Astrocyte (in vitro differentiated cells and primary cell): ENCODE results near the gene RPS6KA3. TPM values are rescaled to one million over a fixed set of nuclear protein-coding genes. Genes with fewer than 3 reads are reported as not detected.

Source experiments
- DNase-seq: peaks from one replicate; pipeline ENCODE4 v3.0.0-alpha.2; 2010; ENCODE audit warnings: low read depth
- FAIRE-seq: peaks from 2 replicates; lab custom pipeline; 2011; peaks lifted over from hg19 to GRCh38; lab: Jason Lieb, UNC
- H2AFZ ChIP-seq: 2 replicates; pipeline ENCODE4 v1.6.0; 2012; ENCODE audit warnings: low read depth, low read length, inconsistent platforms
- H3K27ac ChIP-seq: 2 replicates; pipeline ENCODE4 v1.5.1; 2011; ENCODE audit warnings: low read depth, low read length, inconsistent platforms
- H3K27me3 ChIP-seq: 2 replicates; pipeline ENCODE4 v1.6.0; 2011; ENCODE audit warnings: low read length, inconsistent platforms; ENCODE audit not compliant: insufficient read depth
- H3K36me3 ChIP-seq: 2 replicates; pipeline ENCODE4 v1.5.1; 2011; ENCODE audit warnings: low read length, inconsistent platforms; ENCODE audit not compliant: insufficient read depth
- H3K4me1 ChIP-seq: 2 replicates; pipeline ENCODE4 v1.5.1; 2011; ENCODE audit warnings: low read length, inconsistent platforms; ENCODE audit not compliant: insufficient read depth
- H3K4me2 ChIP-seq: 2 replicates; pipeline ENCODE4 v1.6.0; 2012; ENCODE audit warnings: low read length, inconsistent platforms
- H3K4me3 ChIP-seq: 2 replicates; pipeline ENCODE4 v1.5.1; 2011; ENCODE audit warnings: low read depth, mild to moderate bottlenecking, low read length, inconsistent platforms; ENCODE audit not compliant: insufficient read depth
- H3K79me2 ChIP-seq: 2 replicates; pipeline ENCODE4 v1.6.0; 2012; ENCODE audit warnings: mild to moderate bottlenecking, low read length, inconsistent platforms; ENCODE audit not compliant: insufficient read depth
- H3K9ac ChIP-seq: 2 replicates; pipeline ENCODE4 v1.6.0; 2012; ENCODE audit warnings: mild to moderate bottlenecking, low read length, inconsistent platforms
- H3K9me3 ChIP-seq: 2 replicates; pipeline ENCODE4 v1.5.1; 2012; ENCODE audit warnings: low read depth, mild to moderate bottlenecking, low read length, inconsistent platforms; ENCODE audit not compliant: insufficient read depth
- H4K20me1 ChIP-seq: 2 replicates; pipeline ENCODE4 v1.6.0; 2012; ENCODE audit warnings: low read length, inconsistent platforms; ENCODE audit not compliant: insufficient read depth
- H3K27ac Mint-ChIP-seq: one replicate; pipeline ENCODE4 v1.8.0; 2021; ENCODE audit warnings: mild to moderate bottlenecking, mixed read lengths; ENCODE audit not compliant: unreplicated experiment
- H3K27me3 Mint-ChIP-seq: one replicate; pipeline ENCODE4 v1.8.0; 2021; ENCODE audit warnings: low read depth, mixed read lengths; ENCODE audit not compliant: unreplicated experiment
- H3K36me3 Mint-ChIP-seq: one replicate; pipeline ENCODE4 v1.8.0; 2021; ENCODE audit warnings: low read depth, mixed read lengths; ENCODE audit not compliant: unreplicated experiment
- H3K4me1 Mint-ChIP-seq: one replicate; pipeline ENCODE4 v1.8.0; 2021; ENCODE audit warnings: low read depth, mixed read lengths; ENCODE audit not compliant: unreplicated experiment
- H3K4me3 Mint-ChIP-seq: one replicate; pipeline ENCODE4 v1.8.0; 2021; ENCODE audit warnings: mild to moderate bottlenecking, moderate library complexity, mixed read lengths; ENCODE audit not compliant: unreplicated experiment
- H3K9me3 Mint-ChIP-seq: one replicate; pipeline ENCODE4 v1.8.0; 2021; ENCODE audit warnings: mild to moderate bottlenecking, mixed read lengths; ENCODE audit not compliant: unreplicated experiment
- CTCF ChIP-seq: IDR thresholded peaks from 2 replicates; pipeline ENCODE4 v1.5.1; 2011; ENCODE audit warnings: low read depth, mild to moderate bottlenecking, inconsistent platforms, low read length, moderate library complexity; ENCODE audit not compliant: insufficient read depth
- EZH2 ChIP-seq: IDR thresholded peaks from 2 replicates; pipeline ENCODE4 v1.6.1; 2012; ENCODE audit warnings: mild to moderate bottlenecking, low read length, inconsistent platforms; ENCODE audit not compliant: insufficient read depth
- total RNA-seq: library from RNA; stranded (reverse); gene quantifications from 2 replicates; pipeline ENCODE4 v1.2.1, GENCODE V29; 2021

RPS6KA3 gene
- total RNA-seq, 1 donor from 2014 or later: 34.3 TPM

- H3K79me2 ChIP-seq: no peaks in the 10 kb centered on the region
- H3K4me2 ChIP-seq: peak overlapping the region; percentile 76
- H3K4me3 Mint-ChIP-seq: peak overlapping the region; percentile 79
- no peaks in the 10 kb centered on the region for H3K27me3 ChIP-seq
- H4K20me1 ChIP-seq: no peaks in the 10 kb centered on the region
- no peaks in the 10 kb centered on the region for H3K4me1 Mint-ChIP-seq
- no peaks in the 10 kb centered on the region for H3K4me1 ChIP-seq
- peak overlapping the region; percentile 34 for H2AFZ ChIP-seq
- H3K36me3 Mint-ChIP-seq: no peaks in the 10 kb centered on the region
- FAIRE-seq (no peak), DNase-seq (no peak)
- no peak overlapping the region for H3K9ac ChIP-seq
- peaks cover 5% of the 10 kb centered on the region for H3K9me3 ChIP-seq
- H3K9me3 Mint-ChIP-seq: no peaks in the 10 kb centered on the region
- no peak overlapping the region for H3K27ac Mint-ChIP-seq
- TF ChIP-seq CTCF: no peak
- no peak for TF ChIP-seq EZH2
- peak overlapping the region; percentile 23 for H3K4me3 ChIP-seq
- H3K27me3 Mint-ChIP-seq: peaks cover 3% of the 10 kb centered on the region
- H3K27ac ChIP-seq: no peak overlapping the region
- H3K36me3 ChIP-seq: no peaks in the 10 kb centered on the region
Observed at GRCh38 chrX:20116087-20116576, 150.6 kb downstream of the RPS6KA3 start.

- H3K27ac Mint-ChIP-seq: no peak overlapping the region
- H3K36me3 Mint-ChIP-seq: no peaks in the 10 kb centered on the region
- H3K27me3 ChIP-seq: no peaks in the 10 kb centered on the region
- no peak overlapping the region for H3K9ac ChIP-seq
- no peak overlapping the region for H2AFZ ChIP-seq
- H3K4me2 ChIP-seq: no peak overlapping the region
- no peak for DNase-seq
- no peaks in the 10 kb centered on the region for H3K9me3 Mint-ChIP-seq
- no peaks in the 10 kb centered on the region for H4K20me1 ChIP-seq
- H3K9me3 ChIP-seq: peaks cover 3% of the 10 kb centered on the region
- H3K27ac ChIP-seq: no peak overlapping the region
- no peak overlapping the region for H3K4me3 Mint-ChIP-seq
- H3K79me2 ChIP-seq: no peaks in the 10 kb centered on the region
- no peaks in the 10 kb centered on the region for H3K4me1 ChIP-seq
- no peaks in the 10 kb centered on the region for H3K36me3 ChIP-seq
- peaks cover 3% of the 10 kb centered on the region for H3K27me3 Mint-ChIP-seq
- no peak for FAIRE-seq
- no peak overlapping the region for H3K4me3 ChIP-seq
- no peaks in the 10 kb centered on the region for H3K4me1 Mint-ChIP-seq
- TF ChIP-seq CTCF (no peak), EZH2 (no peak)
Observed at GRCh38 chrX:20112022-20112774, 154.5 kb downstream of the RPS6KA3 start.

GRCh38 chrX:20111271-20111670, 155.4 kb downstream of the RPS6KA3 start:
- Mint-ChIP-seq H3K4me1 (peaks cover 2% of the 10 kb centered on the region), H3K36me3 (no peaks in the 10 kb centered on the region), H3K9me3 (no peaks in the 10 kb centered on the region), H3K4me3 (no peak overlapping the region), H3K27me3 (peaks cover 3% of the 10 kb centered on the region), H3K27ac (no peak overlapping the region)
- Histone ChIP-seq H3K4me2 (no peak overlapping the region), H3K9me3 (no peaks in the 10 kb centered on the region), H2AFZ (no peak overlapping the region), H3K4me1 (no peaks in the 10 kb centered on the region), H3K27me3 (no peaks in the 10 kb centered on the region), H3K36me3 (no peaks in the 10 kb centered on the region), H3K79me2 (no peaks in the 10 kb centered on the region), H3K9ac (no peak overlapping the region), H4K20me1 (no peaks in the 10 kb centered on the region), H3K27ac (no peak overlapping the region), H3K4me3 (no peak overlapping the region)
- FAIRE-seq (peak; percentile 82), DNase-seq (no peak)
- TF ChIP-seq CTCF: no peak
